PC-9 (cell line): ENCODE measurements around the gene PRLR. TPM values are rescaled to one million over a fixed set of nuclear protein-coding genes. Genes with fewer than 3 reads are reported as not detected.

ENCODE experiments used
- BruUV-seq: library from RNA; stranded (reverse); fragments of 400-500 nt; replicated peaks from 2 replicates; lab custom pipeline; 2021; lab: Mats Ljungman, UMichigan
- CTCF ChIA-PET: fragments of 300-600 bp; sonication (Branson Sonifier 250); formaldehyde crosslinking; loops from one replicate; lab custom pipeline; 2022; ENCODE audit warnings: antibody characterized with exemption; lab: Charles Lee
- POLR2A ChIA-PET: fragments of 300-600 bp; sonication (Branson Sonifier 250); formaldehyde crosslinking; loops from one replicate; lab custom pipeline; 2022; ENCODE audit warnings: antibody characterized with exemption; ENCODE audit not compliant: unreplicated experiment; lab: Charles Lee
- DNase-seq, 2 experiments: peaks; one replicate each; pipeline versions ENCODE4 v3.0.0 to v3.0.0-alpha.2; 2015 to 2022; ENCODE audit warnings: mixed read lengths in 1 of 2
- H2AFZ ChIP-seq: fragments of 200-600 bp; sonication (generic); 2 replicates; pipeline ENCODE4 v1.8.1; 2017; ENCODE audit warnings: antibody characterized with exemption
- H3F3A ChIP-seq: fragments of 200-600 bp; sonication (generic); 2 replicates; pipeline ENCODE4 v1.8.1; 2017; ENCODE audit warnings: antibody characterized with exemption, mild to moderate bottlenecking, low read depth; ENCODE audit not compliant: insufficient read depth
- H3K27ac ChIP-seq: fragments of 200-600 bp; sonication (generic); 2 replicates; pipeline ENCODE4 v1.6.1; 2016; ENCODE audit warnings: mixed run types
- H3K27me3 ChIP-seq: fragments of 200-600 bp; sonication (generic); 2 replicates; pipeline ENCODE4 v1.6.1; 2016; ENCODE audit warnings: low read depth, mixed run types; ENCODE audit not compliant: insufficient read depth
- H3K36me3 ChIP-seq: fragments of 200-600 bp; sonication (generic); 2 replicates; pipeline ENCODE4 v1.6.1; 2016; ENCODE audit warnings: low read depth, mixed run types
- H3K4me1 ChIP-seq: fragments of 200-600 bp; sonication (generic); replicated peaks from 2 replicates; pipeline ENCODE4 v1.6.1; 2016; ENCODE audit warnings: mixed run types; ENCODE audit not compliant: insufficient read depth
- H3K4me2 ChIP-seq: fragments of 200-600 bp; sonication (generic); 2 replicates; pipeline ENCODE4 v1.6.1; 2017; ENCODE audit warnings: mixed run types
- H3K4me3 ChIP-seq: fragments of 200-600 bp; sonication (generic); 2 replicates; pipeline ENCODE4 v1.6.1; 2016; ENCODE audit warnings: mixed run types
- H3K79me2 ChIP-seq: fragments of 200-600 bp; sonication (generic); 2 replicates; pipeline ENCODE4 v1.6.1; 2017; ENCODE audit warnings: low read depth, mixed run types
- H3K9me2 ChIP-seq: fragments of 200-600 bp; sonication (generic); 2 replicates; pipeline ENCODE4 v1.8.1; 2017; ENCODE audit warnings: mild to moderate bottlenecking; ENCODE audit not compliant: insufficient read depth
- H3K9me3 ChIP-seq: fragments of 200-600 bp; sonication (generic); 2 replicates; pipeline ENCODE4 v1.8.1; 2016; ENCODE audit warnings: low read depth; ENCODE audit not compliant: insufficient read depth
- H4K20me1 ChIP-seq: fragments of 200-600 bp; sonication (generic); 2 replicates; pipeline ENCODE4 v1.8.1; 2017; ENCODE audit not compliant: insufficient read depth
- EZH2 ChIP-seq: fragments of 200-600 bp; sonication (generic); IDR thresholded peaks from 2 replicates; pipeline ENCODE4 v1.8.0; 2017; ENCODE audit warnings: antibody characterized with exemption, low read depth
- intact Hi-C: fragments of 100-400 bp; cut with micrococcal nuclease; formaldehyde crosslinking; loops from one replicate; pipeline ENCODE4 v1.10.0; 2022; ENCODE audit not compliant: unreplicated experiment
- total RNA-seq: library from RNA; stranded (reverse); gene quantifications from 2 replicates; pipeline ENCODE4 v1.2.3, GENCODE V29; 2021
- TF ChIP-seq, protein P1 (sequence below): fragments of 200-600 bp; sonication (generic); conservative IDR thresholded peaks from 2 replicates; pipeline ENCODE4 v1.6.1; 2017; ENCODE audit warnings: mixed run types, antibody characterized with exemption, mild to moderate bottlenecking, moderate library complexity

Gene PRLR
- total RNA-seq, 1 experiment from 2014 or later, result not detected

- Histone ChIP-seq H3F3A (no peaks in the 10 kb centered on the region), H3K27ac (no peak overlapping the region), H3K36me3 (no peaks in the 10 kb centered on the region), H3K4me1 (no peaks in the 10 kb centered on the region), H3K9me3 (no peaks in the 10 kb centered on the region), H4K20me1 (no peaks in the 10 kb centered on the region), H3K79me2 (no peaks in the 10 kb centered on the region), H3K4me2 (no peak overlapping the region), H3K27me3 (peaks cover 43% of the 10 kb centered on the region), H3K4me3 (no peak overlapping the region), H2AFZ (no peak overlapping the region), H3K9me2 (no peaks in the 10 kb centered on the region)
- POLR2A ChIA-PET, result no interaction called here
- intact Hi-C loops, result loop anchor here (2.0 kb wide), 1 partner anchor 103 kb away; no protein-coding TSS in a partner anchor
- no TSS peak for BruUV-seq
- DNase-seq, result no peak
- CTCF ChIA-PET, result interaction anchor here (0.6 to 0.8 kb wide), 2 partner anchors 111 to 525 kb away, joined by 3 to 5 read pairs; no protein-coding TSS in a partner anchor
- no peak for TF ChIP-seq EZH2
- TF ChIP-seq, protein P1, sequence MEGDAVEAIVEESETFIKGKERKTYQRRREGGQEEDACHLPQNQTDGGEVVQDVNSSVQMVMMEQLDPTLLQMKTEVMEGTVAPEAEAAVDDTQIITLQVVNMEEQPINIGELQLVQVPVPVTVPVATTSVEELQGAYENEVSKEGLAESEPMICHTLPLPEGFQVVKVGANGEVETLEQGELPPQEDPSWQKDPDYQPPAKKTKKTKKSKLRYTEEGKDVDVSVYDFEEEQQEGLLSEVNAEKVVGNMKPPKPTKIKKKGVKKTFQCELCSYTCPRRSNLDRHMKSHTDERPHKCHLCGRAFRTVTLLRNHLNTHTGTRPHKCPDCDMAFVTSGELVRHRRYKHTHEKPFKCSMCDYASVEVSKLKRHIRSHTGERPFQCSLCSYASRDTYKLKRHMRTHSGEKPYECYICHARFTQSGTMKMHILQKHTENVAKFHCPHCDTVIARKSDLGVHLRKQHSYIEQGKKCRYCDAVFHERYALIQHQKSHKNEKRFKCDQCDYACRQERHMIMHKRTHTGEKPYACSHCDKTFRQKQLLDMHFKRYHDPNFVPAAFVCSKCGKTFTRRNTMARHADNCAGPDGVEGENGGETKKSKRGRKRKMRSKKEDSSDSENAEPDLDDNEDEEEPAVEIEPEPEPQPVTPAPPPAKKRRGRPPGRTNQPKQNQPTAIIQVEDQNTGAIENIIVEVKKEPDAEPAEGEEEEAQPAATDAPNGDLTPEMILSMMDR, result no peak
These were observed 228.4 kb downstream of the PRLR start for GRCh38 chr5:35001842-35002241.

Other genes with a start within 250 kb of the PRLR start
- gene AGXT2, start 182.5 kb downstream of the PRLR start, total RNA-seq, result not detected in 2 replicates